Hematopoietic multipotent progenitor cell treated with erythropoietin and hydrocortisone succinate and interleukin-3 and kit ligand, for 4 days (in vitro differentiated cells): ENCODE data around the gene ST6GALNAC6.
"Not testable (repeated sequence)": the region's sequence is repeated elsewhere in the genome, so short reads cannot be mapped to it uniquely, and the experiment has no call there.

Experiments used
- DNase-seq: peaks from one replicate; pipeline ENCODE4 v3.0.0-alpha.2; 2015

The ST6GALNAC6 gene

DNA sequence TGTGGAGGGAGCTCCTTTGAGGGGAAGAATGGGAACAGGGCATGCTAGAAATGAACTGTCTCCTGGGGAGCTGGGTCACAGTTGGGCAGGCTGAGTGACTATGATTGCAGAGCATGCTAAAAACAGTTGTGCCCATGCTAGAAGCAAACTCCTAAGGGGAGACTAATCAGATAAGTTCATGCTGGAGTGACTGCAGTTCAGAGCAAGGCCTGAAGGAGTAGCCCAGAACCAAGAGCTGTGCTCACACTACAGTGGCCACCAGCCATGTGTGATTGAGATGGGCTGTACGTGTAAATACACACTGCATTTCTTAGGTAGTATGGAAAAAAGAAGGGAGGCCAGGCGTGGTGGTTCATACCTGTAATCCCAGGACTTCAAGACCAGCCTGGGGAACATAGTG lies 11.6 kb downstream of the ST6GALNAC6 start:
- DNase-seq = peak; percentile 82

GRCh38 chr9:127886401-127886972 lies 12.9 kb downstream of the ST6GALNAC6 start:
- no peak for DNase-seq

- DNase-seq = no peak
Observed at GRCh38 chr9:127885508-127886281, 13.7 kb downstream of the ST6GALNAC6 start.

DNA sequence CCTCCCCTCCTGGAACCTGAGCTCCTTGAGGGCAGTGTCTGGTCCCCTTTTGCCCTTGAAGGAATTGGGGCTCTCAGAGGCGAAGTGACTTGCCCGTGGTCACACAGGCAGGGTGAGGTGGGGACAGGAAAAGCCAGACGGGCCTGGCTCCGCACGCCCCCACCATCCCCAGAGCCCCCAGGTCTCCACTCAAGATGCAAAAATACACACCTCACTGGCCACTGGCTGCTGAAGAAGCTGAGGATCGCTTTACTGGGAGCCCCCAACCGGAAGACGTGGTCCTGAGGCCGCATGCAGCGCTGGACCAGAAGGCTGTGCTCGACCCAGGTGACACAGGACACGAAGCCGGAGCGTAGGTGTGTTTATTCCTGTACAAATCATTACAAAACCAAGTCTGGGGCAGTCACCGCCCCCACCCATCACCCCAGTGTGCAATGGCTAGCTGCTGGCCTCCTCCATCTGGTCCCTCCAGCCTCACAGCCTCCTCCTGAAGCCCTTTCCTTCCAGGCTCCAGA lies 14.4 kb downstream of the ST6GALNAC6 start:
- no peak for DNase-seq

- DNase-seq = peak; percentile 98
Observed at GRCh38 chr9:127884427-127884911, 14.9 kb downstream of the ST6GALNAC6 start.

GRCh38 chr9:127883959-127884358 lies 15.4 kb downstream of the ST6GALNAC6 start:
- no peak for DNase-seq

DNA sequence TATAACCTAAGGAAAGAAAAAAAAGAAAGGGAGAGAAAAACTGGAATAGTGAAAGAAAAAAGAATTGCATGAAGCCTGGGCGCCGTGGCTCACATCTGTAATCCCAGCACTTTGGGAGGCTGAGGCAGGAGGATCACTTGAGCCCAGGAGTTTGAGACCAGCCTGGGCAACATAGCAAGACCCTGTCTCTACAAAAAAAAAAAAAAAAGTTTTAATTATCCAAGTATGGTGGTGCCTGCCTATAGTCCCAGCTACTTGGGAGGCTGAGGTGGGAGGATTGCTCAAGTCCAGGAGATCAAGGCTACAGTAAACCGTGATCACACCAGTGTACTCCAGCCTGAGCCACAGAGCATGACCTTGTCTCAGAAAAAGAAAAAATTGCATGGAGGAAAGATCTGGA lies 17.7 kb downstream of the ST6GALNAC6 start:
- not testable (repeated sequence) for DNase-seq

DNA sequence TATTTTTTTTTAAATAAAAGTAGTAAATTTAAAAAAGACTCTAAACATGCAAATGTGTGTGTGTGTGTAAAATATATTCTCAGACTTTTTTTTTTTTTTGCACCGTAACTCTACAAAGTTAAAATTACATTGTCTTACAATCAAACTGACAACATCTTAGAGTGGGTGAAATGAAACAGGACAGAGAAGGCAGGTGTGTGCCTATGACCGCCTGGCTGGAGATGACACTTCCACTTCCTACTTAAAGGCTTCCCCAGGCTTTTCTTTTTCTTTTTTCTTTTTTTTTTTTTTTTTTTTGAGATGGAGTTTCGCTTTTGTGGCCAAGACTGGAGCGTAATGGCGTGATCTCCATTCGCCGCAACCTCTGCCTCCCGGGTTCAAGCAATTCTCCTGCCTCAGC lies 19.3 kb downstream of the ST6GALNAC6 start:
- no peak for DNase-seq

DNA sequence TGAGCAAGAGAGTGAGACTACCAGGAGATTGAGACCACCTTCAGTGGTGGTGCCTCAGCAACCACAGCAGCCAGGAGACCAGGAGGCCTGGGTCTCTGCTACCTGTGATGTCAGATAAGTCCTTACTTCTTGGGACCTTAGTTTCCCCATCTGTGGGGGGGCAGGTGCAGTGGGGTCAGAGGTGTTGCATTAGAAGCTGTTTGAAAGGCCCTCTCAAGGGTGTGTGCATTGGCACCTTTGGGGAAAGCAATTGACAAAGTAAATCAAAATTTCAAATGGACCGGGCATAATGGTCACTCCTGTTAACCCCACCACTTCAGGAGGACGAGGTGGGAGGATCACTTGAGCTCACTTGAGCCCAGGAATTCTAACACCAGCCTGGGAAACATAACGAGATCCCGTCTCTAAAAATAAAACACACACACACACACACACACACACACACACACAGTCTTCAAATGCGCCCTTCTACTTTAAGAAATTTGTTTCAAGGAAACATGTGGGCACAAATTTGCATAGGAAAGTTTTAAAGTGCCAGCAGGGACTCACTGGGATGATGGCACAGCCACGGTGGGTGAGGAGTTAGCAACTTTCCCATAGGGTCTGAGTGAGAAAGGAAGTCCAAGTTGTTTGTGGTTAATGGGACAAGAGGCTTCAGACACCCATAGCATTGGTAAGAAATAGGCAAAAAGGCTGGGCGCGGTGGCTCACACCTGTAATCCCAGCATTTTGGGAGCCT lies 20.6 kb downstream of the ST6GALNAC6 start:
- peak; percentile 40 for DNase-seq

GRCh38 chr9:127878001-127878651 lies 21.3 kb downstream of the ST6GALNAC6 start:
- no peak for DNase-seq

- no peak for DNase-seq
Observed at GRCh38 chr9:127877566-127877998, 21.8 kb downstream of the ST6GALNAC6 start, which contains the start of gene AK1. TSS of gene AK1 (minus strand) at chr9:127877675. CDS start at chr9:127874617, 3,058 bp downstream.

DNA sequence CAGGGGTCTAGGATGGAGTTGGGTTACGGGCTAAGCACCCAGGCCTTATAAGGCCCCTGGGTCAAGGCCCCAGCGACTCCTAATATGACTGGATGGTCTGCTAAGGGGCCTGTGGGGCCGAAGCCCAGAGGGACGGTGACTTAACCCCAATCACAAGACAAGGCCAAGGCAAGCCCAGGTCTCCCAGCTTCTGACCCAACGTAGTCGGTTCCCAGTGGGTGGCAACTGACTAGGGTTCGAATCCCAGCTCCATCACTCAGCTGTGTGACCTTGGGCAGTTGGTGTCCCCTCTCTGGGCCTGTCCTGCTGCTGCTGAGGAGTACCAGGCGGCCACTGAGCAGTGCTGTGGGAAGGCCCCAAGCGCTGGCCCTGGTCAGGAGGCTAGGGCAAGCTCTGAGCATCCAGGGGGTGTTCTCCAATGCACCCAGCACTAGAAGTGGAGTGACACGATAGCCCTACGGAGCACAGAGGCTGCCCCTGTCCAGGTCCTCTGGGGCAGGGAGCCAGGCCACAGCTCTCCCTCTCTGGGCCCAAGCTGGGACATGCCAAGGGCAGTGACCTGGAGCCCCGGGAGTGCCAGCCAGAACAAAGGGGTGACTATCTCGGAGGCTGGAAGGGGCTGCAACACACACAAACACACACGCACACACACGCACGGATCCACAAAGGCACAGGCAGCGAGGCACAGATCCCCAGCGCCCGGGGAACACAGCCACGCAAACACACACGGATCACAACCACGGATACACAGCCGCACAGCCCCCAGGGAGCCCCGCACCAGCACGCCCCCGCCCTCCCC lies 22.4 kb downstream of the ST6GALNAC6 start:
- no peak for DNase-seq

- no peak for DNase-seq
Observed at GRCh38 chr9:127876026-127876763, 23.2 kb downstream of the ST6GALNAC6 start.

- DNase-seq = no peak
Observed at GRCh38 chr9:127875306-127875966, 24.0 kb downstream of the ST6GALNAC6 start.

DNA sequence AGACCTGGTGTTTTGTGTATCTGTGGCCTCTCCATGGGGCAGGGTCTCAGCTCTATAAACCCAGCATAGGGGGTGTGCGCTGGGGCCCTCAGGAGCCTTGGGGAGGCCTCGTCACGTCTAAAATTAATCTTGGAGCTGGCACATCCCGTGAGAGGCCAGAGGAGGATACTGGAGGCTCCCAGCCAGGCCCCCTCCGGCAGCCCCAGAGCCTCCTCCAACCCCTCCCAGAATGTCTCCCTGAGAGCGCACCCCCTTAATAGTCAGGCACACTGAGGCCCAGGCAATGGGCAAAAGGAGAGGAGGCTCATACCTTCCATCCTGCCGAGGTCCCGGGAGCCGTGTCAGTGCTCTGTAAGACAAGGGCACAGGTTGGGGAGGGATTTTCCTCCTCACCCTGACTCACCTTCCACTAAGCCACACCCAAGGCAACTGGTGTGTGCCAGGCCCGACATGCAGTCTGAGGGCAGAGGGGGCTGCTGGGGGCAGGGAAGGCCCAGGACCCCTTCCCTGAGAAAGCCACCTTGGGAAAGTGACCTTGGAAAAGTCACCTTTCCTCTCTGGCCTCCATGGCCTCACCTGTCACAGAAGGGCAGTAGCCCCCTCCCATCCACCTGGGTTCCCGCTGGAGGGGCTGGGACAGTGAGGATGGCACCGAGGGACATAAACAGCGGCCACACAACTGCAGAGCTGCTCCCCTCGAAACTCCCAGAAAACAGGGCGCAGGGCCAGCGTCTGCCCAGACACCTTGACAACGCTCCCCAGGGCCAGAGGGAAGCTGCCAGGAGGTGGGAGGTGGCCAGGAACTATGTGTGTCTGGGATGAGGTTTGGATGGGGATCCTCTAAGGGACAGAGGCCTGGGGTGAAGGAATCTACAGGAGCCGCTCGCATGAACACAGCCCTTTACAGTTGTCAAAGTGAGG lies 24.8 kb downstream of the ST6GALNAC6 start:
- DNase-seq = no peak

GRCh38 chr9:127873886-127874285 lies 25.5 kb downstream of the ST6GALNAC6 start:
- no peak for DNase-seq

DNA sequence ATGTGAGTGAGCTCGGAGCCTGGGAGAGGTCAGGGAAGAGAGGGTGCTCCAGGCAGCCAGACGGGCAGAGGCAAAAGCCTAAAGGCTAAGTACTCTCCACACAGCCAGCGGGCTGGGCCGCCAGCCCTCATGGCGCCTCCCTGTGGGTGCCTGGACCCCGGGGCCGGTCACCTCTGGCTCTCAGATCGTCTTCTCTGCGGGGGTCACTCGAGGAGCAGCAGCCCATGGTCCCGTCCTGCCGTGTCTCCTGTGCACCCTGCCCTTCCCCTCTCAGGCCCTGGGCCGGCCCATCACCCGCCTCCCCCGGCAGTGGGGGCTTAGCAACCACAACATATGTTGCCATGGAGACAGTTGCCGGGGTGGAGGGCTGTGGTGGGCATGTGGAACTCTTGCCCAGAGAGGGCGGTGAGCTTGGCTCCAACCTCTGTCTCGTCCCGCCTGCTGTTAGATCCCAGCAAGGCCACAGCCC lies 26.1 kb downstream of the ST6GALNAC6 start:
- no peak for DNase-seq

DNA sequence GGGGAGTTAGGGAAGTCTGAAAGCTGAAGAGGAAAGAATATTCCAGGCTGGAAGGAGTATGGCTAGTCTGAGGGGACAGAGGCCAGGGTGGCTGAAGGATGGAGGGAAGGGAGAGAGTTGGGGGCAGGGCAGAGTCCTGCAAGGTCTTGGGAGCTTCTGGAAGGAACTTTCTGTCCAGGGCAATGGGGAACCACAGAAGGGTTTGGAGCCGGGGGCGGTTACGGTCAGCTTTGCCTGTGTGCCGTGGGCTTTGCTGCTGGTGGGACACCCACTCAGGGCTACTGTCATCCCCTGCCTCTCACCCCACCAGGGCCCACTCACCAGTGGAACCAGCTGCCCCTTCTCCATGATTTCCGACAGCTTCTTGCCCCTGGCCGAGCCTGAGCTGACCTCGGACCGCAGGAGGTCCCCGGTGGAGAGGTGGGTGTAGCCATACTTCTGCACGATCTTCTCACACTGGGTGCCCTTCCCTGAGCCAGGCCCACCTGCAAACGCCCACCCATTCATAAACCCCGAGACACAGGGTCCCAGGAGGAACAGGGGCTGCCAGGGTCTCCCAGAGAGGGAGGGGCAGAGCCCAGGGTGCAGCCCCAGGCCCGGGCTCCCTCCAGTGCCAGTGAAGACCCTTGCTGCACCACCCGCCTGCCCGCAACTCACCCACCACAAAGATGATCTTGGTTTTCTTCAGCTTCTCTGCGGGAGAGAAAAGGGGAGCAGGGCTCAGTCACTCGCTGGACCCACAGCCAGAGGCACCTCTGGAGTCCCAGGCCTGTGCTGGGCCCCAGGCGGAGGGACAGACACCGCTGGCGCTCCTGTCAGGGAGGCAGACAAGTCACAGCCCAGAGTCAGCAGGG lies 26.8 kb downstream of the ST6GALNAC6 start:
- no peak for DNase-seq
